HepG2 (cell line): Measurements from ENCODE around the gene OSBPL1A. TPM values are rescaled to one million over a fixed set of nuclear protein-coding genes. Genes with fewer than 3 reads are reported as not detected.

Experiments used
- CREB1 ChIP-seq, 2 experiments: fragments of 450-650 bp in 1 of 2; IDR thresholded peaks; 2 replicates each; pipeline ENCODE4 v1.6.1; 2016 to 2017; ENCODE audit warnings: control low read depth in 1 of 2, mild to moderate bottlenecking in 1 of 2, missing compliant biosample characterization in 1 of 2, missing genetic modification characterization in 1 of 2
- JARID2 ChIP-seq: sonication (generic); formaldehyde crosslinking; IDR thresholded peaks from 2 replicates; pipeline ENCODE4 v1.8.1; 2023; ENCODE audit warnings: missing genetic modification reagents, inconsistent platforms; ENCODE audit not compliant: insufficient replicate concordance
- MLLT10 ChIP-seq: sonication (generic); formaldehyde crosslinking; IDR thresholded peaks from 2 replicates; pipeline ENCODE4 v1.4.0; 2020; ENCODE audit warnings: missing genetic modification reagents
- NFYB ChIP-seq: sonication (generic); formaldehyde crosslinking; IDR thresholded peaks from 2 replicates; pipeline ENCODE4 v1.4.0; 2020; ENCODE audit warnings: missing genetic modification reagents
- NKX3-1 ChIP-seq: sonication (generic); formaldehyde crosslinking; IDR thresholded peaks from 2 replicates; pipeline ENCODE4 v1.5.0; 2020; ENCODE audit warnings: missing genetic modification reagents
- RELA ChIP-seq: sonication (generic); formaldehyde crosslinking; IDR thresholded peaks from 2 replicates; pipeline ENCODE4 v1.4.0; 2020; ENCODE audit warnings: missing genetic modification reagents
- SRY ChIP-seq: sonication (generic); formaldehyde crosslinking; IDR thresholded peaks from 2 replicates; pipeline ENCODE4 v1.8.0; 2022; ENCODE audit warnings: mild to moderate bottlenecking, missing genetic modification reagents
- polyA plus RNA-seq, 8 experiments: library from polyadenylated mRNA; depleted of rRNA in 3 of 8; stranded (reverse) in 7 of 8; unstranded in 1 of 8; fragments of >200 nt; fragmentation: Illumina TruSeq in 4 of 8; extraction: Trizol in 4 of 8; gene quantifications; 2 replicates each; pipeline versions ENCODE4 v1.2.1 to v1.2.3, GENCODE V29; 2011 to 2016; ENCODE audit warnings: low read depth in 4 of 8, missing spikeins in 1 of 8, mixed read lengths in 1 of 8; ENCODE audit not compliant: insufficient read depth in 1 of 8
- total RNA-seq, 5 experiments: library from RNA; depleted of rRNA; stranded (reverse); fragments of >200 nt; fragmentation: Illumina TruSeq; extraction: Trizol; gene quantifications; 2 replicates each; pipeline ENCODE4 v1.2.3, GENCODE V29; 2016; ENCODE audit warnings: low read depth in 1 of 5
- TF ChIP-seq, protein P1 (sequence below): sonication (generic); formaldehyde crosslinking; IDR thresholded peaks from 2 replicates; pipeline ENCODE4 v1.4.0; 2020; ENCODE audit warnings: mild to moderate bottlenecking, missing genetic modification reagents
- TF ChIP-seq, protein P2 (sequence below): sonication (generic); formaldehyde crosslinking; conservative IDR thresholded peaks from 2 replicates; pipeline ENCODE4 v1.4.0; 2020; ENCODE audit warnings: missing genetic modification reagents
- TF ChIP-seq, protein P3 (sequence below): sonication (generic); formaldehyde crosslinking; IDR thresholded peaks from 2 replicates; pipeline ENCODE4 v1.4.0; 2020; ENCODE audit warnings: missing genetic modification reagents
- TF ChIP-seq, protein P4 (sequence below), 2 experiments: sonication (generic) in 1 of 2; formaldehyde crosslinking in 1 of 2; IDR thresholded peaks; 2 replicates each; pipeline versions ENCODE4 v1.4.0 to v1.6.1; 2018 to 2020; ENCODE audit warnings: missing genetic modification reagents in 2 of 2, borderline replicate concordance in 1 of 2, low read depth in 1 of 2, mild to moderate bottlenecking in 1 of 2, missing biosample characterization in 1 of 2

Gene OSBPL1A
- total and polyA plus RNA-seq, 2 of the 13 experiments (the other 11 are each of a cell fraction or from before 2014, with no cell fraction given), result 0.02 TPM; not detected in 1

DNA sequence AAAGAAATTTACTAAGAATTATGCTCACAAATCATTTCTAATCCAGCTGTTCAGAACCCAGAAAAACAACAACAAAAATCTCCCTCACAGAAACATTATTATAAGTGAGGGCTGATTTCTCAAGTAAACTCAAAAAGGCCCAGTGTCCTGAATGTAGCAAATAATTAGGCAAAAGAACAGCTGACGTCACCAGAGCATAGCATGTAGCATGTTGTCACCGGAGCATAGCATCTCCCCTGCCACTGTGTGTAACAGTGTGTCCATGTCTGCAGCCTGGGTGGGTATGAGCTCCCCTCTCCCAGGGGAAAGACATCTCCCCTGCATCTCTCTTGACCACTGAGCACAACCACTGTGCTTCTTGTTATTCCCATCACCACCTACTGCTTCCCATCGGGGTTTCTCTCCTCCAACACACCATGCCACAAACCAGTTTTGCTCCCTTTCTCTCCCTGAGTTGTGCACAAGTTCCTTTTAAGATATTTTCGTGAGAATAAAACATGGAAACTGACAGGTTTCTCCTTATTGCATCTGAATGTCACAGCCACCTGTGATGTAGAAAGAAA lies 132.0 kb downstream of the OSBPL1A start (continued):
- TF ChIP-seq CREB1 (IDR thresholded peaks at IDR 0.05) (peak; percentile 88), CREB1 (CRISPR knock-in tag; IDR thresholded peaks at IDR 0.05) (no peak), RELA (no peak), JARID2 (CRISPR knock-in tag) (no peak), NFYB (CRISPR knock-in tag) (no peak), NKX3-1 (CRISPR knock-in tag) (no peak), MLLT10 (no peak), SRY (CRISPR knock-in tag) (no peak)
- TF ChIP-seq, protein P1, sequence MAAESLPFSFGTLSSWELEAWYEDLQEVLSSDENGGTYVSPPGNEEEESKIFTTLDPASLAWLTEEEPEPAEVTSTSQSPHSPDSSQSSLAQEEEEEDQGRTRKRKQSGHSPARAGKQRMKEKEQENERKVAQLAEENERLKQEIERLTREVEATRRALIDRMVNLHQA (CRISPR knock-in tag), result no peak
- TF ChIP-seq, protein P2, sequence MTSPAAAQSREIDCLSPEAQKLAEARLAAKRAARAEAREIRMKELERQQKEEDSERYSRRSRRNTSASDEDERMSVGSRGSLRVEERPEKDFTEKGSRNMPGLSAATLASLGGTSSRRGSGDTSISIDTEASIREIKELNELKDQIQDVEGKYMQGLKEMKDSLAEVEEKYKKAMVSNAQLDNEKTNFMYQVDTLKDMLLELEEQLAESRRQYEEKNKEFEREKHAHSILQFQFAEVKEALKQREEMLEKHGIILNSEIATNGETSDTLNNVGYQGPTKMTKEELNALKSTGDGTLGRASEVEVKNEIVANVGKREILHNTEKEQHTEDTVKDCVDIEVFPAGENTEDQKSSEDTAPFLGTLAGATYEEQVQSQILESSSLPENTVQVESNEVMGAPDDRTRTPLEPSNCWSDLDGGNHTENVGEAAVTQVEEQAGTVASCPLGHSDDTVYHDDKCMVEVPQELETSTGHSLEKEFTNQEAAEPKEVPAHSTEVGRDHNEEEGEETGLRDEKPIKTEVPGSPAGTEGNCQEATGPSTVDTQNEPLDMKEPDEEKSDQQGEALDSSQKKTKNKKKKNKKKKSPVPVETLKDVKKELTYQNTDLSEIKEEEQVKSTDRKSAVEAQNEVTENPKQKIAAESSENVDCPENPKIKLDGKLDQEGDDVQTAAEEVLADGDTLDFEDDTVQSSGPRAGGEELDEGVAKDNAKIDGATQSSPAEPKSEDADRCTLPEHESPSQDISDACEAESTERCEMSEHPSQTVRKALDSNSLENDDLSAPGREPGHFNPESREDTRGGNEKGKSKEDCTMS, result no peak
- TF ChIP-seq, protein P3, sequence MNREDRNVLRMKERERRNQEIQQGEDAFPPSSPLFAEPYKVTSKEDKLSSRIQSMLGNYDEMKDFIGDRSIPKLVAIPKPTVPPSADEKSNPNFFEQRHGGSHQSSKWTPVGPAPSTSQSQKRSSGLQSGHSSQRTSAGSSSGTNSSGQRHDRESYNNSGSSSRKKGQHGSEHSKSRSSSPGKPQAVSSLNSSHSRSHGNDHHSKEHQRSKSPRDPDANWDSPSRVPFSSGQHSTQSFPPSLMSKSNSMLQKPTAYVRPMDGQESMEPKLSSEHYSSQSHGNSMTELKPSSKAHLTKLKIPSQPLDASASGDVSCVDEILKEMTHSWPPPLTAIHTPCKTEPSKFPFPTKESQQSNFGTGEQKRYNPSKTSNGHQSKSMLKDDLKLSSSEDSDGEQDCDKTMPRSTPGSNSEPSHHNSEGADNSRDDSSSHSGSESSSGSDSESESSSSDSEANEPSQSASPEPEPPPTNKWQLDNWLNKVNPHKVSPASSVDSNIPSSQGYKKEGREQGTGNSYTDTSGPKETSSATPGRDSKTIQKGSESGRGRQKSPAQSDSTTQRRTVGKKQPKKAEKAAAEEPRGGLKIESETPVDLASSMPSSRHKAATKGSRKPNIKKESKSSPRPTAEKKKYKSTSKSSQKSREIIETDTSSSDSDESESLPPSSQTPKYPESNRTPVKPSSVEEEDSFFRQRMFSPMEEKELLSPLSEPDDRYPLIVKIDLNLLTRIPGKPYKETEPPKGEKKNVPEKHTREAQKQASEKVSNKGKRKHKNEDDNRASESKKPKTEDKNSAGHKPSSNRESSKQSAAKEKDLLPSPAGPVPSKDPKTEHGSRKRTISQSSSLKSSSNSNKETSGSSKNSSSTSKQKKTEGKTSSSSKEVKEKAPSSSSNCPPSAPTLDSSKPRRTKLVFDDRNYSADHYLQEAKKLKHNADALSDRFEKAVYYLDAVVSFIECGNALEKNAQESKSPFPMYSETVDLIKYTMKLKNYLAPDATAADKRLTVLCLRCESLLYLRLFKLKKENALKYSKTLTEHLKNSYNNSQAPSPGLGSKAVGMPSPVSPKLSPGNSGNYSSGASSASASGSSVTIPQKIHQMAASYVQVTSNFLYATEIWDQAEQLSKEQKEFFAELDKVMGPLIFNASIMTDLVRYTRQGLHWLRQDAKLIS (CRISPR knock-in tag), result no peak
- TF ChIP-seq, protein P4, sequence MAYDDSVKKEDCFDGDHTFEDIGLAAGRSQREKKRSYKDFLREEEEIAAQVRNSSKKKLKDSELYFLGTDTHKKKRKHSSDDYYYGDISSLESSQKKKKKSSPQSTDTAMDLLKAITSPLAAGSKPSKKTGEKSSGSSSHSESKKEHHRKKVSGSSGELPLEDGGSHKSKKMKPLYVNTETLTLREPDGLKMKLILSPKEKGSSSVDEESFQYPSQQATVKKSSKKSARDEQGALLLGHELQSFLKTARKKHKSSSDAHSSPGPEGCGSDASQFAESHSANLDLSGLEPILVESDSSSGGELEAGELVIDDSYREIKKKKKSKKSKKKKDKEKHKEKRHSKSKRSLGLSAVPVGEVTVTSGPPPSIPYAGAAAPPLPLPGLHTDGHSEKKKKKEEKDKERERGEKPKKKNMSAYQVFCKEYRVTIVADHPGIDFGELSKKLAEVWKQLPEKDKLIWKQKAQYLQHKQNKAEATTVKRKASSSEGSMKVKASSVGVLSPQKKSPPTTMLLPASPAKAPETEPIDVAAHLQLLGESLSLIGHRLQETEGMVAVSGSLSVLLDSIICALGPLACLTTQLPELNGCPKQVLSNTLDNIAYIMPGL (CRISPR knock-in tag; IDR thresholded peaks at IDR 0.05; ENCODE audit: borderline replicate concordance in 1 of 2, low read depth in 1 of 2), result no peak
